BE2C (cell line): ENCODE measurements around the gene ARHGAP23.
A peak's percentile ranks its signal among the peaks of the same experiment; 100 is the strongest.
"Not testable (repeated sequence)": the region's sequence is repeated elsewhere in the genome, so short reads cannot be mapped to it uniquely, and the experiment has no call there.

Experiments
- DNase-seq: peaks from one replicate; pipeline ENCODE4 v3.0.0-alpha.2; 2020
- H3K27me3 ChIP-seq: fragments of 250-450 bp; sonication (Bioruptor Pico); 2 replicates; pipeline ENCODE4 v1.5.1; 2020; ENCODE audit warnings: mild to moderate bottlenecking
- H3K36me3 ChIP-seq: fragments of 250-450 bp; sonication (Bioruptor Pico); 2 replicates; pipeline ENCODE4 v1.5.1; 2020; ENCODE audit warnings: mild to moderate bottlenecking
- H3K4me1 ChIP-seq: fragments of 250-450 bp; sonication (Bioruptor Pico); 2 replicates; pipeline ENCODE4 v1.5.1; 2020
- H3K4me3 ChIP-seq: 2 replicates; pipeline ENCODE4 v1.5.1; 2011; ENCODE audit warnings: low read depth, low read length
- H3K9me3 ChIP-seq: fragments of 250-450 bp; sonication (Bioruptor Pico); 2 replicates; pipeline ENCODE4 v1.5.1; 2020
- TF ChIP-seq, protein P1 (sequence below): IDR thresholded peaks from 2 replicates; pipeline ENCODE4 v1.5.1; 2012; ENCODE audit warnings: mild to moderate bottlenecking, low read depth, low read length

Gene ARHGAP23

DNA sequence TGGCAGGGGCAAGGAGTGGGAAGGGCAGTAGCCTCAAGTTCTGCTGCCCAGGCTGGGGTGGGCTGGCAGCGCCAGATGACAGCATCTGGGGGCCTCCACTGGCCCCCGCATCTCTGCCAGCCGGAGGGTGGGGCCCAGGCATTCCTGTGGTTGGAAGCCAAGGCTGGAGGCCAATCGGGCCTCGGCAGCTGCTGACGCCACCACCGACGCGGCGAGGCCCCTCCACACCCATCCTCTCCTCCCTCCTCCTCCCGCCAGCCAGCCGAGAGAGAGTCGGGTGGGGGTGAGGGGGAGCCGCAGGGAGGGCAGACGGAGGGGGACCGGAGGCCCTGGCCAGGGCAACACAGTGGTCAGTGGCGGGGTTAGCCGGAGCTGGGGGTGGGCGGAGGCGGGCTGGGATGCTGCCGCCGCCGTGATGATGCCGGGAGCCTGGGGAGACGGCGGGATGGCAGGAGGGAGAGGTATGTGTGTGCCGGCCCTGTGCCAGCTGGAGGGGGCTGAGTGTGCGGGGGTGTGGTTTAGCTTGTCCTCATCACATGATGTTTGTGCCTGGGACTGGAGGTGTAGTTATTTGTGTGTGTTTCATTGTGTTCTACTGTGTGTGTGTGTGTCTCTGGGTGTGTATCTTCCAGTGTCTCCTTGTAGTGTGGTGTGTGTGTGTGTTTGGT lies 36.6 kb downstream of the ARHGAP23 start:
- Histone ChIP-seq H3K36me3 (0 out of 2 replicates have a peak, but pooled peaks cover 3% of the 10 kb centered on the region), H3K9me3 (no peaks in the 10 kb centered on the region), H3K27me3 (no peaks in the 10 kb centered on the region), H3K4me1 (peaks cover 10% of the 10 kb centered on the region), H3K4me3 (peak overlapping the region; percentile 62)
- DNase-seq = peak; percentile 83
- TF ChIP-seq, protein P1, sequence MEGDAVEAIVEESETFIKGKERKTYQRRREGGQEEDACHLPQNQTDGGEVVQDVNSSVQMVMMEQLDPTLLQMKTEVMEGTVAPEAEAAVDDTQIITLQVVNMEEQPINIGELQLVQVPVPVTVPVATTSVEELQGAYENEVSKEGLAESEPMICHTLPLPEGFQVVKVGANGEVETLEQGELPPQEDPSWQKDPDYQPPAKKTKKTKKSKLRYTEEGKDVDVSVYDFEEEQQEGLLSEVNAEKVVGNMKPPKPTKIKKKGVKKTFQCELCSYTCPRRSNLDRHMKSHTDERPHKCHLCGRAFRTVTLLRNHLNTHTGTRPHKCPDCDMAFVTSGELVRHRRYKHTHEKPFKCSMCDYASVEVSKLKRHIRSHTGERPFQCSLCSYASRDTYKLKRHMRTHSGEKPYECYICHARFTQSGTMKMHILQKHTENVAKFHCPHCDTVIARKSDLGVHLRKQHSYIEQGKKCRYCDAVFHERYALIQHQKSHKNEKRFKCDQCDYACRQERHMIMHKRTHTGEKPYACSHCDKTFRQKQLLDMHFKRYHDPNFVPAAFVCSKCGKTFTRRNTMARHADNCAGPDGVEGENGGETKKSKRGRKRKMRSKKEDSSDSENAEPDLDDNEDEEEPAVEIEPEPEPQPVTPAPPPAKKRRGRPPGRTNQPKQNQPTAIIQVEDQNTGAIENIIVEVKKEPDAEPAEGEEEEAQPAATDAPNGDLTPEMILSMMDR = no peak

DNA sequence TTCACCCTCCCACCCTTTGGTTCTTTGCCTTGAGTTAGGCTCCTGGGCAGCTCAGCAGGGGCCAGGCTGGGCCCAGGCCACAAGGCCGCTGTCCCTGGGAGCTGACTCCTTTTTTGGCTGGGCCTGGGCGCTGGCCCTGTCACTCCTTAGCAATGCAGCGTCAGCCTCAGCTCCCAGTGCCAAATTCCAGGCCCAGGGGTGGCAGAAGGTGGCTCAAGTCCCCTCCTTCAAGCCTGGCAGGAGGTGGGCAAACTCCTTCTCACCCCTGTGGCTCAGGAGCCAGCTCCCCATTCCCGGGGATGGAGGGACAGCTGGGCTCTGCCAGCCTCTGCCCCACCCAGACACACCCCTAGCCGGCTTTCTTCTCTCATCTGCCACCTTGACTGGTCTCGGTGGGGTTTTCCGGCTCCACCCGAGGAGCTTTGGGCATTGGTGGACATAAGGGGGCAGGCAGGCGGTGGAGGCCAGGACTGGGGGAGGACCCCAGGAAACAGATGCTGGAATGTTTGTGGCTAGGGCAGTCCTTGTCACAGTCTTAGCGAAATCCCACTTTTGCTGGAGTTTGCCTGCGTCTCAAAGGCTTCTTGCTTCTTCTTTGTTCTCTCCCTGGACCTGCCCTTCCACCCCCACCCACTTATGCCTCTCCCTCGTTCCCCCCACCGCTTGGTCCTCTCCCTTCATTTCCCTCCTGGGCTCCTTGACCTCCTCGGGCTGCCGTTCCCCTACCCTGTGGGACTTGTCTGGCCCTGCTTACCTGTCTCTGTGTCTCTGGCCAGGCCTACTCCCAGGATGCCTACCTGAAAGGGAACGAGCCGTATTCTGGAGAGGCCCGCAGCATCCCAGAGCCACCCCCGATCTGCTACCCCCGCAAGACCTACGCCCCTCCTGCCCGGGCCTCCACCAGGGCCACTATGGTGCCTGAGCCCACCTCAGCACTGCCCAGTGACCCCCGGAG lies 37.4 kb downstream of the ARHGAP23 start:
- DNase-seq = no peak
- Histone ChIP-seq H3K4me1 (peaks cover 10% of the 10 kb centered on the region), H3K9me3 (no peaks in the 10 kb centered on the region), H3K27me3 (no peaks in the 10 kb centered on the region), H3K36me3 (0 out of 2 replicates have a peak, but pooled peaks cover 3% of the 10 kb centered on the region), H3K4me3 (peak overlapping the region; percentile 62)
- TF ChIP-seq, protein P1 = no peak

DNA sequence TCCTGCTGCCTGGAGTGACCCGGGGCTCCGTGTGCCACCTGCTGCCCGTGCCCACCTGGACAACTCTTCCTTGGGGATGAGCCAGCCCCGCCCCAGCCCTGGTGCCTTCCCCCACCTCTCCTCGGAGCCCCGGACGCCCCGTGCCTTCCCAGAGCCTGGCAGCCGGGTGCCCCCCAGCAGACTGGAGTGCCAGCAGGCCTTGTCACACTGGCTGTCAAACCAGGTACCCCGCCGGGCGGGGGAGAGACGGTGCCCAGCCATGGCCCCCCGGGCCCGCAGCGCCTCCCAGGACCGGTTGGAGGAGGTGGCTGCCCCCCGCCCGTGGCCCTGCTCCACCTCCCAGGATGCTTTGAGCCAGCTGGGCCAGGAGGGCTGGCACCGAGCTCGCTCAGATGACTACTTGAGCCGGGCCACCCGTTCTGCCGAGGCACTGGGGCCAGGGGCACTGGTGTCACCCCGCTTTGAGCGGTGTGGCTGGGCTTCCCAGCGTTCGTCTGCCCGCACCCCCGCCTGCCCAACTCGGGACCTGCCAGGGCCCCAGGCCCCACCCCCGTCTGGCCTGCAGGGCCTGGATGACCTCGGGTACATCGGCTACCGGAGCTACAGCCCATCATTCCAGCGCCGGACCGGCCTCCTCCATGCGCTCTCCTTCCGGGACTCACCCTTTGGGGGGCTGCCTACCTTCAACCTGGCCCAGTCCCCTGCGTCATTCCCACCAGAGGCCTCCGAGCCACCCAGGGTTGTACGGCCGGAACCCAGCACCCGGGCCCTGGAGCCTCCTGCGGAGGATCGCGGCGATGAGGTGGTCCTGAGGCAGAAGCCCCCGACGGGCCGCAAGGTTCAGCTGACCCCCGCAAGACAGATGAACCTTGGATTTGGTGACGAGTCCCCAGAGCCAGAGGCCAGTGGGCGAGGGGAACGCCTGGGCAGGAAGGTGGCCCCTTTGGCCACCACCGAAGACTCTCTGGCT lies 38.4 kb downstream of the ARHGAP23 start:
- Histone ChIP-seq H3K36me3 (0 out of 2 replicates have a peak, but pooled peaks cover 3% of the 10 kb centered on the region), H3K4me1 (peaks cover 10% of the 10 kb centered on the region), H3K9me3 (no peaks in the 10 kb centered on the region), H3K27me3 (no peaks in the 10 kb centered on the region), H3K4me3 (no peak overlapping the region)
- DNase-seq = no peak
- TF ChIP-seq, protein P1 = no peak

DNA sequence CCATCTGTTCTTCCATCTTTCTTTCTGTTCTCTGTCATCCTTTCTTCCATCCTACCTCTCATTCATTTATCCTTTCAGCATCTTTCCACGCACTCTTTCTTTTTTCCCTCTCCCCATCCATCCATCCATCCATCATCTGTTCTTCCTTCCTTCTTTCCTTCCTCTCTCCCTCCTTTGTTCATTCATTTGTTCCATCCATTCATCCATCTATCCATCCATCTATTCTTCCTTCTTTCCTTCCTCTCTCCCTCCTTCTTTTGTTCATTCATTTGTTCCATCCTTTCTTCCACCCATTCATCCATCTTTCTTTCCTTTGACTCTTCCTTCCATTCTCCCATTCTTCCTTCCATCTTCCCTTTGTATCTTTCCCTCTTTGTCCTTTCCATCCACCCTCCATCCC lies 39.2 kb downstream of the ARHGAP23 start:
- no peak for DNase-seq
- Histone ChIP-seq H3K27me3 (no peaks in the 10 kb centered on the region), H3K9me3 (no peaks in the 10 kb centered on the region), H3K4me3 (no peak overlapping the region), H3K36me3 (0 out of 2 replicates have a peak, but pooled peaks cover 3% of the 10 kb centered on the region), H3K4me1 (peaks cover 10% of the 10 kb centered on the region)
- TF ChIP-seq, protein P1 = no peak

DNA sequence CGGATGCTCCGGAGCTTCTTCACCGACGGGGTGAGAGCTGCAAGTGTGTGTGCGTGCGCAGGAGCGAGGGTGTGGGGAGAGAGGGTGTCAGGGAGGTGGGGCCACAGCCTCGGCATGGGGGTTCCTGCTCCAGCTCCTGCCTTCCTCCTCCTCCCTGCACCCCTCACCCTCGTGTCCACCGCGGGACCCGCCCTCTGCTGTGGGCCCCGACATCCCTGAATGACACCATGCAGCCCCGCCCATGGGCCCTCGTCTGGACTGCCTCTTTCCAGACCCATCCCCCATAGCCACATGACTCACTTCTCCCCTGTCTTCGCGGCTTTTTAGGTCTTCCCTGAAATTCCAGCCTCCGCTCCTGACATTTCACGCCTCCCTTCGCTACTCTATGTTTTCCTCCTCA lies 41.6 kb downstream of the ARHGAP23 start:
- H3K4me3 ChIP-seq = no peak overlapping the region
- TF ChIP-seq, protein P1 = no peak
- H3K36me3 ChIP-seq = 0 out of 2 replicates have a peak, but pooled peaks cover 3% of the 10 kb centered on the region
- DNase-seq = no peak
- H3K9me3 ChIP-seq = no peaks in the 10 kb centered on the region
- no peaks in the 10 kb centered on the region for H3K27me3 ChIP-seq
- no peaks in the 10 kb centered on the region; the same call in 1 of the 2 replicates for H3K4me1 ChIP-seq

DNA sequence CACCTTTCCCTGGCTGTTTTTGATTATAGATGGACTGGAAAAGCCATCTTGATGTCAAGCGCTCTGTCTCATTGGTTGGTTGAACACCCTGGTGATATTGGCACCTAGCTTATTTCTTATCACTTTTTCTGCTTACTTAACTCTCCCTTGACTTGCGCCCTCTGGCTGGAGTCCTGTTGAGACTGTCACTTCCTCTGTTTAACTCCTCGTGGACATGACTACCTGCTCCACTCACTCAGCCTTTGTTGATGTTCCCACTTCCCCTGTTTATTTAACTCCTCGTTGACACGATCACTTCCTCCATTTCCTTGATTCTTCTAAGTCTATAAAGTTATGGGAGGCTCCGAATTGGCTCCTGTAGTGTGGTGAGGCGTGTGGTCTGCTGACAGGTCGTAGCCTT lies 43.0 kb downstream of the ARHGAP23 start:
- not testable (repeated sequence) for DNase-seq, H3K27me3 ChIP-seq, H3K4me3 ChIP-seq, H3K9me3 ChIP-seq, H3K36me3 ChIP-seq, H3K4me1 ChIP-seq
